IPS-18a (cell line): Measurements from ENCODE around the gene SLC9A9.
"Not testable (repeated sequence)": the region's sequence is repeated elsewhere in the genome, so short reads cannot be mapped to it uniquely, and the experiment has no call there.

Experiments
- H3K27ac ChIP-seq: one replicate; pipeline ENCODE4 v1.5.1; 2013; ENCODE audit warnings: low read length
- H3K27me3 ChIP-seq: one replicate; pipeline ENCODE4 v1.6.1; 2013; ENCODE audit warnings: mild to moderate bottlenecking, low read length; ENCODE audit not compliant: control insufficient read depth, insufficient read depth
- H3K36me3 ChIP-seq: one replicate; pipeline ENCODE4 v1.6.1; 2013; ENCODE audit warnings: low read depth, low read length; ENCODE audit not compliant: control insufficient read depth
- H3K4me1 ChIP-seq: one replicate; pipeline ENCODE4 v1.6.1; 2013; ENCODE audit warnings: low read depth, low read length; ENCODE audit not compliant: control insufficient read depth
- H3K4me3 ChIP-seq: one replicate; pipeline ENCODE4 v1.5.1; 2013; ENCODE audit warnings: low read length
- H3K9ac ChIP-seq: one replicate; pipeline ENCODE4 v1.6.1; 2013; ENCODE audit warnings: mild to moderate bottlenecking, low read length, moderate library complexity
- H3K9me3 ChIP-seq: one replicate; pipeline ENCODE4 v1.6.1; 2013; ENCODE audit warnings: low read depth, low read length; ENCODE audit not compliant: control insufficient read depth

Gene SLC9A9

DNA sequence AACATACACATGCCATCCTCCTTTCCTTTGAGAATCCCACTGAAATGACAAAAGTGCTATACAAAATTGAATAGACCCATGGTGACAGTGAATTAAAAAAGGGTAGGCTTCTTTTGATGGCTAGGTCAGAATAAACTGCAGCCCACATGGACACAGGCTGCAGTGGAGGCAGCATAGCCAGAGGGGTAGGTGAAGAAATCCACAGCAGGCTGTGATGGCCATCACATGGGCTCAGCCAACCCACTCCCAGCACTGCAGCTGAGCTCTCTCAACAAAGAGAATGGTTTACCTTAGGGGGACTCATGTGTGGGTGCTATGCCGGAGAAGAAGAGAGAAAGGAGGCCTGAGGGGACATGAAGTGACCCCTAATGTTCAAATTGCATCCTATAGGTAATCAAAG is 397.6 kb downstream of the SLC9A9 start:
- Histone ChIP-seq H3K36me3 (no peaks in the 10 kb centered on the region), H3K27ac (no peak overlapping the region), H3K9ac (no peak overlapping the region), H3K4me3 (no peak overlapping the region), H3K9me3 (no peaks in the 10 kb centered on the region), H3K4me1 (no peaks in the 10 kb centered on the region), H3K27me3 (no peaks in the 10 kb centered on the region)

DNA sequence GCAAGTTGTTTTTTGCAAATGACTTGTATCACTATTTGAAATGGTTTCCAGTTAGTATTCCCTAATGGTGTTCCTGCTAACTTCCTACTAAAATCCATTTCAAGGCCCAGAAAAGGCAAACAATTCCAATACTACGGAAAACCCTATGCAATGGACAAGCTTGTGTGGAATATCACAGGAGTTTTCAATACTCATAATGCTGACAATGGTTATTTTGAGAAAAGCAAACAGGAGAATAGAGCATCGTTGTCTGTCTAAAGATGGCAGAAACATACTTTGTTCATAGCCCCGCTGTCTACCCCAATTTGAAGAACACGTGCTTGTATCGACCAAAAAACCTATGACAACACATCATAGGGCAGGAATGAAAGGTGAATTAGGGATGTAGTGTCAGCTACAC is 400.8 kb downstream of the SLC9A9 start:
- Histone ChIP-seq H3K9me3 (no peaks in the 10 kb centered on the region), H3K36me3 (no peaks in the 10 kb centered on the region), H3K9ac (no peak overlapping the region), H3K4me3 (no peak overlapping the region), H3K27me3 (no peaks in the 10 kb centered on the region), H3K4me1 (no peaks in the 10 kb centered on the region), H3K27ac (no peak overlapping the region)

DNA sequence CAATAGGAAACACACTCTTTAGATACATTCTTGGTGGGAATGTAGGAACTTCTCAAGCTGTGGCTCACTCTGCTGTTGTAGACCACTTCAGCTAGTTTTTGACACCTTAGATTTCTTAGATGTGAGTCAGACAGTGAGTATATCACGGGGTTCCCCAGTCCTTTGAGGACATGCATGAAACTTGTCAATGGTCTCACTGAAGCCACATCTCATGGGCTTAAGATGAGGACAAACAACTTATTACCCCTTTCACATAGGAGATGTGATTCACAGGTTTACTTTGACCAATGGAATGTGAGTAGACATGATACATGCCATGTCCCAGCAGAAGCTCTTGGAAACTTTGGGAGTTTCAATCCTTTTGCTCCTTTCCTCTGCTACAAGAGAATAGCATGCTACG is 403.1 kb downstream of the SLC9A9 start:
- H3K4me3 ChIP-seq = no peak overlapping the region
- H3K27me3 ChIP-seq = no peaks in the 10 kb centered on the region
- no peak overlapping the region for H3K9ac ChIP-seq
- H3K36me3 ChIP-seq = no peaks in the 10 kb centered on the region
- no peaks in the 10 kb centered on the region for H3K9me3 ChIP-seq
- no peak overlapping the region for H3K27ac ChIP-seq
- H3K4me1 ChIP-seq = no peaks in the 10 kb centered on the region

DNA sequence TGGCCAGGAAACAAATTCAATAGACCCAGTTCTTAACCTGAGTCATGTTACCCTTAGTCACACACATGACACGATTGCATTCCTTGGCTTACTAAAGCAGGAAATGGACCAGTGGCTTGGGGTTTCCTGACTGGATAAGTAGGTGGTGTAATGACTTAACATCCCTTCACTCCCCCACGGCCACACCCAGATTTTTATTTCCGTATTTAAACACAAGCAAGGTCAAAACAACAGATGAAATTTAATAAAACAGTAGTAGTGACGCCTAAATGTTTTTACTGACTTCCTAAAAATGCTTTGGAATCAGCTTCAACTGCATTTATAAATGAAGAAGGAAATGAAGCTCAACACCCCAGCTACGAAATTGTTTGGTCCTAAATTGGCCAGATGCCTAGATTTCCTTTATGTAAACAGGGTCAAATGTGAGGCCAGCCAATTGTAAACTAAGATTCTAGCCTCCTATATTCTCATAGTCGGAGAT is 404.4 kb downstream of the SLC9A9 start:
- H3K9ac ChIP-seq = no peak overlapping the region
- no peaks in the 10 kb centered on the region for H3K9me3 ChIP-seq
- no peaks in the 10 kb centered on the region for H3K27me3 ChIP-seq
- no peaks in the 10 kb centered on the region for H3K36me3 ChIP-seq
- no peaks in the 10 kb centered on the region for H3K4me1 ChIP-seq
- no peak overlapping the region for H3K27ac ChIP-seq
- no peak overlapping the region for H3K4me3 ChIP-seq

DNA sequence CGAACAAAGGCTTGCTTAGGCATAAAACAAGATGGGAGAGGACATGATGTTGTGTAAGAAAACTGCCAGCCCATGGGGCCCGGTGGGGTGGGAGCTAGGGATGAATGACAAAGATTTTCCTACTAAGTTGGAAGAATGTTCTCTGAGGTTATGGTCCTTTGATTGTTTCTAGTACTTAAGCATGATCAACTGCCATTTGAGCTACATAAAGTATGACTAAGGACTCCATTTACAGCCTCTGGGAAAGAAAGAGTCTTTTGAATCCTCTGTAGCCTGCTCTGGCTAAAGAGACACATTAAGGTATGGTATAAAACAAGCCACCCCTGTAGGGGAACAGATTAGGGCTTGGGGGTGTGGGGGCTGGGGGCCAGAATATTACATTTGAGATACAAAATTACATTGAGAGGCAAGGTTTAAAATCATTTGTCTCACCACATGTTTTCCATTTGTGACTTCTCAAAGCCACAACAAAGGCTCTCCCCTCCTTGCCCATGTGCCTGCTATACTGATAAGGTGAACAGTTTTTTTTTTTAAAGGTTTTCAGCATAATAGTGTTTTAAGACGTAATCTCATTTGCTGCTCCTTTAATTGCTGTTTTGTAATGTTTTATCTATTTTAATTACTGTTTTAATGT is 405.3 kb downstream of the SLC9A9 start:
- H3K9me3 ChIP-seq = no peaks in the 10 kb centered on the region
- H3K4me1 ChIP-seq = no peaks in the 10 kb centered on the region
- no peaks in the 10 kb centered on the region for H3K27me3 ChIP-seq
- H3K4me3 ChIP-seq = no peak overlapping the region
- H3K36me3 ChIP-seq = no peaks in the 10 kb centered on the region
- no peak overlapping the region for H3K9ac ChIP-seq
- H3K27ac ChIP-seq = no peak overlapping the region

DNA sequence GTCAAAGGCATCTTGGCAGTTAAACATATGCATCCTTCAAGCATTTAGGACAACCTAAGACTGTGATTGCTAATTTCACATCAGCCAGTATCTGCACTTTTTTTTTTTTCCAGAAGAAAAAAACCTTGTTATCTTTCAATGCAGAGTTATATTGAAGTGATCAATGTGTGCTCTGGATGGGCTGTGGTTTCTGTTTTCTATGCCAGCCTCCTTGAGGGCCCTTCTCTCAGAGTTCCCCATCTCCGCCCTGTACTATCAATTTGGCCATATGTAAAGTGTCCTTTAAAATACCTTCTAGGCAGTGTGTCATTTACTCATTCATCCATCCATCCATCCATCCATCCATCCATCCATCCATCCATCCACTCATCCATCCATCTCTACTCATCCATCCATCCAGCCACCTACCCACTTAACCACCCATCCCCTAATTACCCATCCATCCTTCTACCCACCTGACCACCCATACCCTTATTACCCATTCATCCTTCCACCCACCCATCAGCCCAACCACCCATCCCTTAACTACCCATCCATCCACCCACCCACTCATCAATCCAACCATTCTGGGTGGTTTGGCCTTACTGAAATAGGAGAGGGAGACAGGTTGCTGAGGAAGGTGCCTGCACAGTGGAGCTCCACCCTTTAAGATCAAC is 406.6 kb downstream of the SLC9A9 start:
- H3K9me3 ChIP-seq = no peaks in the 10 kb centered on the region
- H3K9ac ChIP-seq = no peak overlapping the region
- no peak overlapping the region for H3K4me3 ChIP-seq
- H3K4me1 ChIP-seq = no peaks in the 10 kb centered on the region
- H3K36me3 ChIP-seq = no peaks in the 10 kb centered on the region
- H3K27ac ChIP-seq = no peak overlapping the region
- no peaks in the 10 kb centered on the region for H3K27me3 ChIP-seq

DNA sequence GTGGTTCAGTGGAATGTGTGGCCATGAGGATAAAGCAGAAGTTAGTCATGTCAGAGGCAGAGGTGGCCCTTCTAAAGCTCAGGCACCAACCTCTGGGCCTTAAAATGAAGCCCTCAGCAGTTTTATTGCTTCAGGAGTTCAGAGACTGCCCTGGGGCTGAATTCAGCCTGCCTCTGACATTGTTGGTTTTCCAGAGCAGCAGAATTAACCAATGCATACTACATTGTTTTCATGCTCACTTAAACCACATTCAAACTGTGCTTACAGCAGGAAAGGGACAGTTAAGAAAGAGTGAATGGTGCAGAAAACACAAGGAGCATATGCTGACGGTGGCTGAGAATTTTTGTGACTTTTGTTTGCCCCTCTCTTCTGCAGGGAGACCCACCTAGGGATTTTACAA is 408.5 kb downstream of the SLC9A9 start:
- H3K27ac ChIP-seq = no peak overlapping the region
- no peaks in the 10 kb centered on the region for H3K4me1 ChIP-seq
- no peaks in the 10 kb centered on the region for H3K36me3 ChIP-seq
- no peaks in the 10 kb centered on the region for H3K27me3 ChIP-seq
- no peak overlapping the region for H3K9ac ChIP-seq
- H3K9me3 ChIP-seq = no peaks in the 10 kb centered on the region
- H3K4me3 ChIP-seq = no peak overlapping the region

GRCh38 chr3:143437405-143437804 is 410.9 kb downstream of the SLC9A9 start:
- Histone ChIP-seq H3K27ac (no peak overlapping the region), H3K4me3 (no peak overlapping the region), H3K9ac (no peak overlapping the region), H3K36me3 (no peaks in the 10 kb centered on the region), H3K9me3 (no peaks in the 10 kb centered on the region), H3K27me3 (no peaks in the 10 kb centered on the region), H3K4me1 (no peaks in the 10 kb centered on the region)

DNA sequence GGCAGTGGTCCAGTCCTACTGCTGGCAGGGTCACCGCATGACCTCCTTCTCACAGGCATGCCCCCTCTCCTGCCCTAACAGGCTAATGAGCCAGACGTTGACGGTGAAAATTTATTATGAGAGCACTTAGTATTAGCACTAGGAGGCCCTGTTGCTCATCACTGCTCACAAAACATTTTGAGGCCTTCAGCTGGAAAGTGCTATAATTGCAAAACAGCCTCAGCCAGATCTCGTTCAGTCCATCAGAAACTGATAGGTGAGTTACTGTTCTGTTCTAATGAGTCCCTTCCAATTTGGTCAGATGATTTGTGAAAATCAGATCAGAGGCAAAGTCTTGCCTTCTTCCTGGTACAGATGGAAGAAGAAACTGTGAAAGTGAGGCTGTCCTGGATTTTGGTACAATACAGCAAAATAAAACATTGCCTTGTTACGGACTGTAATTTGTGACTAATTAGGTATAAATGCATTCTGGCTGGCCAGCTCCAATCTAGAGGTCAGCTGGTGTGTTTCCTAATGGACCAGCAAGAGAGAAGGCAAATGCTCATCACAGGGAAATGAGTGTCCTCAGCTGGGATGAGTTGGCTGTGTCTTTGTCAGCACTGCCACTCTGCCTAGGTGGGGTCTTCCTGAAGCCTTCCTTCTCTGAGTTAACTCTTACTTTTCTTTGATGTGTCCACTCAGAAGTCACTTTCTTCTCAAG is 411.9 kb downstream of the SLC9A9 start:
- Histone ChIP-seq H3K4me3 (no peak overlapping the region), H3K27ac (no peak overlapping the region), H3K4me1 (no peaks in the 10 kb centered on the region), H3K36me3 (no peaks in the 10 kb centered on the region), H3K9me3 (no peaks in the 10 kb centered on the region), H3K27me3 (no peaks in the 10 kb centered on the region), H3K9ac (no peak overlapping the region)

GRCh38 chr3:143433787-143434378 is 414.4 kb downstream of the SLC9A9 start:
- Histone ChIP-seq H3K27me3 (no peaks in the 10 kb centered on the region), H3K27ac (no peak overlapping the region), H3K9me3 (no peaks in the 10 kb centered on the region), H3K9ac (no peak overlapping the region), H3K36me3 (no peaks in the 10 kb centered on the region), H3K4me3 (no peak overlapping the region), H3K4me1 (peaks cover 9% of the 10 kb centered on the region)

DNA sequence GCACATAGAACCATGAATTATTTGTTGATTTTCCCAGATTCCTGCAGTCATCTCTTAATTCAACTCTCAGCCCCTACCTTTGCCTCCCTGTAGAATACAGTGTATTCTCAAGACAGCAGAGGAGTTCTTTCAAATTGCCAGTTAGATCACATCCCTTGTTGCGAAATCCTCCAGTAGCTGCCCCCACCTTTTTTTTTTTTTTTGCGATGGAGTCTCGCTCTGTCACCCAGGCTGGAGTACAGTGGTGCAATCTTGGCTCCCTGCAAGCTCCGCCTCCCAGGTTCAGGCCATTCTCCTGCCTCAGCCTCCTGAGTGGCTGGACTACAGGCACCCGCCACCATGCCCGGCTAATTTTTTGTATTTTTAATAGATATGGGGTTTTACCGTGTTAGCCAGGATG is 417.0 kb downstream of the SLC9A9 start:
- H3K27ac ChIP-seq, H3K27me3 ChIP-seq, H3K4me1 ChIP-seq, H3K4me3 ChIP-seq, H3K36me3 ChIP-seq, H3K9ac ChIP-seq, H3K9me3 ChIP-seq: not testable (repeated sequence)
